K562 (cell line): Measurements from ENCODE around the gene PDCD7. TPM values are rescaled to one million over a fixed set of nuclear protein-coding genes. Genes with fewer than 3 reads are reported as not detected.

Experiments used
- C11orf30 ChIP-seq: fragments of 450-650 bp; IDR thresholded peaks from 2 replicates; pipeline ENCODE4 v1.6.1; 2016; ENCODE audit warnings: low read depth, mild to moderate bottlenecking
- CSDE1 ChIP-seq, 2 experiments: fragments of 450-650 bp; IDR thresholded peaks; 2 replicates each; pipeline ENCODE4 v1.6.1; 2016; ENCODE audit warnings: mild to moderate bottlenecking in 1 of 2
- CTCF ChIP-seq, 3 experiments: IDR thresholded peaks in 2 of 3; conservative IDR thresholded peaks in 1 of 3; 2 replicates each; pipeline ENCODE4 v1.5.1; 2011 to 2012; ENCODE audit warnings: low read length in 3 of 3, mild to moderate bottlenecking in 3 of 3, control low read depth in 2 of 3, improper control_type of control experiment in 1 of 3, inconsistent platforms in 1 of 3, low read depth in 1 of 3, mixed read lengths in 1 of 3, moderate library complexity in 1 of 3; ENCODE audit not compliant: insufficient read depth in 2 of 3
- FOXP1 ChIP-seq: sonication (generic); formaldehyde crosslinking; IDR thresholded peaks from 2 replicates; pipeline ENCODE4 v1.8.0; 2022; ENCODE audit warnings: mild to moderate bottlenecking, missing genetic modification reagents
- GTF2F1 ChIP-seq: IDR thresholded peaks from 2 replicates; pipeline ENCODE4 v1.6.1; 2011; ENCODE audit warnings: low read depth, low read length, improper control_type of control experiment
- HMBOX1 ChIP-seq: sonication (generic); IDR thresholded peaks from 2 replicates; pipeline ENCODE4 v1.6.1; 2016
- HNRNPL ChIP-seq: fragments of 200-400 bp; formaldehyde crosslinking; IDR thresholded peaks from 2 replicates; pipeline ENCODE4 v1.6.1; 2017; ENCODE audit warnings: low read depth, mild to moderate bottlenecking, low read length
- KAT2B ChIP-seq: IDR thresholded peaks from one replicate; pipeline ENCODE4 v1.6.1; 2012; ENCODE audit warnings: low read depth, mild to moderate bottlenecking, control low read depth, inconsistent platforms, low read length, moderate library complexity
- KAT8 ChIP-seq: fragments of 450-650 bp; IDR thresholded peaks from 2 replicates; pipeline ENCODE4 v1.6.1; 2016; ENCODE audit warnings: low read depth, mild to moderate bottlenecking
- MED1 ChIP-seq: sonication (generic); formaldehyde crosslinking; IDR thresholded peaks from 2 replicates; pipeline ENCODE4 v1.8.1; 2023; ENCODE audit warnings: missing genetic modification reagents, borderline replicate concordance
- MEIS2 ChIP-seq: fragments of 450-650 bp; IDR thresholded peaks from 2 replicates; pipeline ENCODE4 v1.6.1; 2014; ENCODE audit warnings: mild to moderate bottlenecking; ENCODE audit not compliant: partially characterized antibody
- PCBP2 ChIP-seq: fragments of 200-400 bp; formaldehyde crosslinking; IDR thresholded peaks from 2 replicates; pipeline ENCODE4 v1.6.1; 2018; ENCODE audit warnings: low read length, low read depth, mild to moderate bottlenecking, moderate library complexity; ENCODE audit not compliant: poor library complexity, severe bottlenecking
- PKNOX1 ChIP-seq: fragments of 450-650 bp; IDR thresholded peaks from 2 replicates; pipeline ENCODE4 v1.6.1; 2016
- RB1 ChIP-seq: fragments of 450-650 bp; IDR thresholded peaks from 2 replicates; pipeline ENCODE4 v1.6.1; 2017; ENCODE audit warnings: low read depth, mild to moderate bottlenecking
- RBM15 ChIP-seq: fragments of 200-400 bp; formaldehyde crosslinking; IDR thresholded peaks from 2 replicates; pipeline ENCODE4 v1.6.1; 2018; ENCODE audit warnings: mild to moderate bottlenecking, low read length, moderate library complexity; ENCODE audit not compliant: insufficient read depth
- RBM34 ChIP-seq: fragments of 200-400 bp; formaldehyde crosslinking; IDR thresholded peaks from 2 replicates; pipeline ENCODE4 v1.6.1; 2018; ENCODE audit warnings: low read length, borderline replicate concordance; ENCODE audit not compliant: insufficient read depth
- STAT5A ChIP-seq: IDR thresholded peaks from 2 replicates; pipeline ENCODE4 v1.6.1; 2012; ENCODE audit warnings: low read length, inconsistent platforms, borderline replicate concordance
- TAF7 ChIP-seq: fragments of 450-650 bp; IDR thresholded peaks from 2 replicates; pipeline ENCODE4 v1.6.1; 2016; ENCODE audit warnings: missing genetic modification characterization, missing compliant biosample characterization
- WHSC1 ChIP-seq: IDR thresholded peaks from one replicate; pipeline ENCODE4 v1.6.1; 2012; ENCODE audit warnings: low read length, control low read depth, inconsistent platforms
- XRCC5 ChIP-seq: fragments of 200-400 bp; formaldehyde crosslinking; IDR thresholded peaks from 2 replicates; pipeline ENCODE4 v1.6.1; 2017; ENCODE audit warnings: low read depth, mild to moderate bottlenecking, low read length
- ZFP91 ChIP-seq: sonication (generic); formaldehyde crosslinking; IDR thresholded peaks from 2 replicates; pipeline ENCODE4 v1.8.0; 2022; ENCODE audit warnings: mild to moderate bottlenecking, missing genetic modification reagents
- ZNF165 ChIP-seq: fragments of 250-450 bp; sonication (Bioruptor Pico); IDR thresholded peaks from 2 replicates; pipeline ENCODE4 v1.4.0; 2020; ENCODE audit warnings: borderline replicate concordance
- ZNF217 ChIP-seq: sonication (generic); formaldehyde crosslinking; IDR thresholded peaks from 2 replicates; pipeline ENCODE4 v1.8.0; 2022; ENCODE audit warnings: mild to moderate bottlenecking, missing genetic modification reagents
- ZNF717 ChIP-seq: fragments of 250-450 bp; sonication (Bioruptor Pico); IDR thresholded peaks from 2 replicates; pipeline ENCODE4 v1.5.0; 2021
- polyA plus RNA-seq, 8 experiments: library from polyadenylated mRNA; depleted of rRNA in 4 of 8; stranded (reverse) in 5 of 8; unstranded in 3 of 8; fragments of >200 nt; fragmentation: Nextera tagmentation in 2 of 8; fragmentation: Illumina TruSeq in 1 of 8; extraction: Ambion mirVana in 2 of 8; extraction: Trizol in 1 of 8; gene quantifications; 2 replicates each; pipeline versions ENCODE4 v1.2.1 to v1.2.3, GENCODE V29; 2011 to 2014; ENCODE audit warnings: inconsistent platforms in 1 of 8, missing spikeins in 1 of 8
- total RNA-seq, 7 experiments: library from RNA; depleted of rRNA in 6 of 7; stranded (reverse); fragments of >200 nt in 6 of 7; fragmentation: Illumina TruSeq in 2 of 7; extraction: Trizol in 2 of 7; gene quantifications; 2 replicates each; pipeline versions ENCODE4 v1.2.1 to v1.2.3, GENCODE V29; 2011 to 2021; ENCODE audit warnings: low replicate concordance in 1 of 7

The PDCD7 gene
- total and polyA plus RNA-seq, 9 of the 15 experiments (the other 6 are each of a cell fraction or from before 2014, with no cell fraction given) = 11.8 to 30.2 (median 18.8) TPM

GRCh38 chr15:65133548-65134200 is at the start of gene PDCD7 (continued):
- TF ChIP-seq STAT5A = no peak
- peak; percentile 96 for TF ChIP-seq C11orf30
- no peak for TF ChIP-seq FOXP1
- no peak for TF ChIP-seq HNRNPL
- TF ChIP-seq ZNF165 (CRISPR knock-in tag) = no peak
- no peak for TF ChIP-seq CTCF (IDR thresholded peaks at IDR 0.05 in 2 of 3, conservative IDR thresholded peaks at IDR 0.05 in 1 of 3; ENCODE audit: insufficient read depth in 2 of 3, low read depth in 1 of 3, low read length in 3 of 3)
- no peak for TF ChIP-seq KAT2B
- TF ChIP-seq ZNF217 (CRISPR knock-in tag) = no peak
- no peak; the same call in 1 of the 2 replicates for TF ChIP-seq RB1
- no peak for TF ChIP-seq ZFP91 (CRISPR knock-in tag)
- TF ChIP-seq PCBP2 = no peak
- TF ChIP-seq GTF2F1 = no peak
- TF ChIP-seq WHSC1 = no peak
- no peak for TF ChIP-seq MED1
- TF ChIP-seq RBM15 = no peak
- TF ChIP-seq CSDE1 (IDR thresholded peaks at IDR 0.05) = 0 out of 4 replicates have a peak, but pooled peaks of 1 of the 2 experiments have one; percentile 25
- TF ChIP-seq TAF7 (tag) = peak; percentile 43
- TF ChIP-seq PKNOX1 = peak; percentile 79
- peak; percentile 58 for TF ChIP-seq MEIS2
- TF ChIP-seq ZNF717 (CRISPR knock-in tag) = no peak
- no peak for TF ChIP-seq RBM34
- 0 out of 2 replicates have a peak, but pooled peaks have one; percentile 14 for TF ChIP-seq XRCC5
- TF ChIP-seq KAT8 = 0 out of 2 replicates have a peak, but pooled peaks have one; percentile 26
- no peak for TF ChIP-seq HMBOX1
